Measurements from ENCODE around the gene NELL1. TPM values are rescaled to one million over a fixed set of nuclear protein-coding genes. Genes with fewer than 3 reads are reported as not detected.

Gene NELL1
- total and polyA plus RNA-seq, 2 donors (not counting 1 experiment from before 2014, with no cell fraction given), result not detected

- Histone ChIP-seq H3K4me3 (replicated peaks in 1 of 4; ENCODE audit: control extremely low read depth in 1 of 4, insufficient read depth in 1 of 4, low read depth in 3 of 4, low read length in 4 of 4) (no peak overlapping the region), H3K9ac (ENCODE audit: insufficient read depth, low read length) (no peak overlapping the region), H3K36me3 (ENCODE audit: control insufficient read depth, insufficient read depth, low read length) (no peaks in the 10 kb centered on the region), H3K27me3 (ENCODE audit: control insufficient read depth, insufficient read depth, low read length) (no peaks in the 10 kb centered on the region), H3K79me2 (ENCODE audit: control insufficient read depth, insufficient read depth, low read length) (no peaks in the 10 kb centered on the region), H3K4me2 (ENCODE audit: extremely low read depth, insufficient read depth, low read length) (no peak overlapping the region), H2AFZ (ENCODE audit: low read length) (no peak overlapping the region), H3K9me3 (ENCODE audit: control insufficient read depth, insufficient read depth, low read depth, low read length) (no peaks in the 10 kb centered on the region), H4K20me1 (ENCODE audit: control insufficient read depth, extremely low read depth, insufficient read depth, low read length) (no peaks in the 10 kb centered on the region), H3K27ac (ENCODE audit: insufficient read depth, low read length) (no peak overlapping the region), H3K4me1 (ENCODE audit: control insufficient read depth, extremely low read depth, insufficient read depth, low read length) (no peaks in the 10 kb centered on the region)
- TF ChIP-seq CTCF (conservative IDR thresholded peaks at IDR 0.05 in 1 of 2, IDR thresholded peaks at IDR 0.05 in 1 of 2; ENCODE audit: low read depth in 1 of 2, low read length in 2 of 2) (no peak), EZH2 (IDR thresholded peaks at IDR 0.05; ENCODE audit: low read length, missing control alignments) (no peak)
- no peak for DNase-seq (ENCODE audit: low read depth in 2 of 2)
These were observed 29.7 kb upstream of the NELL1 start for GRCh38 chr11:20639688-20640087.

GRCh38 chr11:20640401-20640800 is 29.0 kb upstream of the NELL1 start:
- H3K4me1 ChIP-seq (ENCODE audit: control insufficient read depth, extremely low read depth, insufficient read depth, low read length), result no peaks in the 10 kb centered on the region
- no peaks in the 10 kb centered on the region for H3K79me2 ChIP-seq (ENCODE audit: control insufficient read depth, insufficient read depth, low read length)
- no peaks in the 10 kb centered on the region for H3K36me3 ChIP-seq (ENCODE audit: control insufficient read depth, insufficient read depth, low read length)
- no peak overlapping the region for H2AFZ ChIP-seq (ENCODE audit: low read length)
- DNase-seq (ENCODE audit: low read depth in 2 of 2), result no peak
- no peak overlapping the region for H3K4me3 ChIP-seq (replicated peaks in 1 of 4; ENCODE audit: control extremely low read depth in 1 of 4, insufficient read depth in 1 of 4, low read depth in 3 of 4, low read length in 4 of 4)
- no peaks in the 10 kb centered on the region for H4K20me1 ChIP-seq (ENCODE audit: control insufficient read depth, extremely low read depth, insufficient read depth, low read length)
- H3K4me2 ChIP-seq (ENCODE audit: extremely low read depth, insufficient read depth, low read length), result no peak overlapping the region
- TF ChIP-seq EZH2 (IDR thresholded peaks at IDR 0.05; ENCODE audit: low read length, missing control alignments) (no peak), CTCF (conservative IDR thresholded peaks at IDR 0.05 in 1 of 2, IDR thresholded peaks at IDR 0.05 in 1 of 2; ENCODE audit: low read depth in 1 of 2, low read length in 2 of 2) (no peak)
- H3K9ac ChIP-seq (ENCODE audit: insufficient read depth, low read length), result no peak overlapping the region
- no peak overlapping the region for H3K27ac ChIP-seq (ENCODE audit: insufficient read depth, low read length)
- H3K27me3 ChIP-seq (ENCODE audit: control insufficient read depth, insufficient read depth, low read length), result no peaks in the 10 kb centered on the region
- H3K9me3 ChIP-seq (ENCODE audit: control insufficient read depth, insufficient read depth, low read depth, low read length), result no peaks in the 10 kb centered on the region

GRCh38 chr11:20644360-20644759 is 25.0 kb upstream of the NELL1 start:
- no peaks in the 10 kb centered on the region for H3K79me2 ChIP-seq (ENCODE audit: control insufficient read depth, insufficient read depth, low read length)
- H3K4me3 ChIP-seq (replicated peaks in 1 of 4; ENCODE audit: control extremely low read depth in 1 of 4, insufficient read depth in 1 of 4, low read depth in 3 of 4, low read length in 4 of 4), result no peak overlapping the region
- H3K9me3 ChIP-seq (ENCODE audit: control insufficient read depth, insufficient read depth, low read depth, low read length), result no peaks in the 10 kb centered on the region
- no peak for TF ChIP-seq EZH2 (IDR thresholded peaks at IDR 0.05; ENCODE audit: low read length, missing control alignments)
- no peak for TF ChIP-seq CTCF (conservative IDR thresholded peaks at IDR 0.05 in 1 of 2, IDR thresholded peaks at IDR 0.05 in 1 of 2; ENCODE audit: low read depth in 1 of 2, low read length in 2 of 2)
- no peak overlapping the region for H3K27ac ChIP-seq (ENCODE audit: insufficient read depth, low read length)
- no peaks in the 10 kb centered on the region for H3K27me3 ChIP-seq (ENCODE audit: control insufficient read depth, insufficient read depth, low read length)
- no peak overlapping the region for H2AFZ ChIP-seq (ENCODE audit: low read length)
- H4K20me1 ChIP-seq (ENCODE audit: control insufficient read depth, extremely low read depth, insufficient read depth, low read length), result no peaks in the 10 kb centered on the region
- DNase-seq (ENCODE audit: low read depth in 2 of 2), result no peak
- H3K36me3 ChIP-seq (ENCODE audit: control insufficient read depth, insufficient read depth, low read length), result no peaks in the 10 kb centered on the region
- no peaks in the 10 kb centered on the region for H3K4me1 ChIP-seq (ENCODE audit: control insufficient read depth, extremely low read depth, insufficient read depth, low read length)
- H3K4me2 ChIP-seq (ENCODE audit: extremely low read depth, insufficient read depth, low read length), result no peak overlapping the region
- H3K9ac ChIP-seq (ENCODE audit: insufficient read depth, low read length), result no peak overlapping the region
